MCF 10A (cell line): ENCODE data around the gene STIMATE. TPM values are rescaled to one million over a fixed set of nuclear protein-coding genes. Genes with fewer than 3 reads are reported as not detected.

Experiments
- BruUV-seq: library from RNA; stranded (reverse); fragments of 400-500 nt; replicated peaks from 2 replicates; lab custom pipeline; 2021; lab: Mats Ljungman, UMichigan
- CTCF ChIA-PET: fragments of 300-600 bp; sonication (Branson Sonifier 250); formaldehyde crosslinking; extraction: SDS; loops from one replicate; lab custom pipeline; 2021; ENCODE audit warnings: antibody characterized with exemption, inconsistent platforms; lab: Yijun Ruan, JAX
- POLR2A ChIA-PET: fragments of 300-600, 350-650 bp; sonication (Branson Sonifier 250); formaldehyde crosslinking; extraction: SDS; loops from one replicate; lab custom pipeline; 2020; ENCODE audit warnings: antibody characterized with exemption, inconsistent platforms; lab: Yijun Ruan, JAX
- DNase-seq: peaks from one replicate; pipeline ENCODE4 v3.0.0-alpha.2; 2018; ENCODE audit not compliant: unreplicated experiment
- H3K27ac Mint-ChIP-seq: one replicate; pipeline ENCODE4 v1.8.0; 2022; ENCODE audit warnings: mild to moderate bottlenecking, low read depth, mixed read lengths; ENCODE audit not compliant: unreplicated experiment
- H3K27me3 Mint-ChIP-seq: one replicate; pipeline ENCODE4 v1.8.0; 2022; ENCODE audit warnings: mixed read lengths; ENCODE audit not compliant: insufficient read depth, unreplicated experiment
- H3K36me3 Mint-ChIP-seq: one replicate; pipeline ENCODE4 v1.8.0; 2022; ENCODE audit warnings: mild to moderate bottlenecking, moderate library complexity, mixed read lengths; ENCODE audit not compliant: insufficient read depth, unreplicated experiment
- H3K4me1 Mint-ChIP-seq: one replicate; pipeline ENCODE4 v1.8.0; 2022; ENCODE audit warnings: mixed read lengths; ENCODE audit not compliant: insufficient read depth, unreplicated experiment
- H3K4me3 Mint-ChIP-seq: one replicate; pipeline ENCODE4 v1.8.0; 2022; ENCODE audit warnings: mild to moderate bottlenecking, moderate library complexity, mixed read lengths; ENCODE audit not compliant: unreplicated experiment
- H3K9me3 Mint-ChIP-seq: one replicate; pipeline ENCODE4 v1.8.0; 2022; ENCODE audit warnings: mixed read lengths; ENCODE audit not compliant: unreplicated experiment
- intact Hi-C: fragments of 100-400 bp; cut with micrococcal nuclease; formaldehyde crosslinking; loops from 2 replicates; pipeline ENCODE4 v1.14.1; 2022
- total RNA-seq: library from RNA; stranded (reverse); gene quantifications from 2 replicates; pipeline ENCODE4 v1.2.3, GENCODE V29; 2022
- TF ChIP-seq, protein P1 (sequence below): fragments of 200-600 bp; IDR thresholded peaks from one replicate; pipeline ENCODE4 v1.8.0; 2022; ENCODE audit warnings: antibody characterized with exemption, mild to moderate bottlenecking; ENCODE audit not compliant: unreplicated experiment

Gene STIMATE
- total RNA-seq, 1 experiment from 2014 or later = 12.0 TPM

DNA sequence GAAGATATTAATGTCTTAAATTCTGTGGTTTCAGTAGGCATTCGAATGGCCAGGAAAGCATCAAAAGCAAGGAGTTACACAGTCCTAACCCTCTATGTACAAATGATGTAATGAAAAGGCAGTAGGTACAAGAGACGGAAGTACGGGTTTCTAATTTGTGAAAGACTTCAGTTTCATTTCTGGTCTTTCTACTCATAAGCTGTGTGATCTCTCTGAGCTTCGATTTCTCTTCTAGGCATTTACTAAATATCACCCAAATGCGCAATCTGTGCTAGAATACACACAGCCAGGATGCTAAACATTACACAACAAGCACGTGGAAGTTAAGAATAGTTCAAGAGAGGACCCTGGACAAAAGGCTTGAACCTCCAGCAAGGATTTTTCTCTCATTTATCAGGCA lies 17.9 kb upstream of the STIMATE start:
- DNase-seq = no peak
- Mint-ChIP-seq H3K36me3 (peaks cover 51% of the 10 kb centered on the region), H3K27me3 (no peaks in the 10 kb centered on the region), H3K4me1 (no peaks in the 10 kb centered on the region), H3K4me3 (no peak overlapping the region), H3K9me3 (no peaks in the 10 kb centered on the region), H3K27ac (no peak overlapping the region)
- POLR2A ChIA-PET = interaction anchor here (1.0 kb wide), 1 partner anchor 13 kb away, joined by 3 read pairs; no protein-coding TSS in a partner anchor
- intact Hi-C loops = no loop called here
- TF ChIP-seq, protein P1, sequence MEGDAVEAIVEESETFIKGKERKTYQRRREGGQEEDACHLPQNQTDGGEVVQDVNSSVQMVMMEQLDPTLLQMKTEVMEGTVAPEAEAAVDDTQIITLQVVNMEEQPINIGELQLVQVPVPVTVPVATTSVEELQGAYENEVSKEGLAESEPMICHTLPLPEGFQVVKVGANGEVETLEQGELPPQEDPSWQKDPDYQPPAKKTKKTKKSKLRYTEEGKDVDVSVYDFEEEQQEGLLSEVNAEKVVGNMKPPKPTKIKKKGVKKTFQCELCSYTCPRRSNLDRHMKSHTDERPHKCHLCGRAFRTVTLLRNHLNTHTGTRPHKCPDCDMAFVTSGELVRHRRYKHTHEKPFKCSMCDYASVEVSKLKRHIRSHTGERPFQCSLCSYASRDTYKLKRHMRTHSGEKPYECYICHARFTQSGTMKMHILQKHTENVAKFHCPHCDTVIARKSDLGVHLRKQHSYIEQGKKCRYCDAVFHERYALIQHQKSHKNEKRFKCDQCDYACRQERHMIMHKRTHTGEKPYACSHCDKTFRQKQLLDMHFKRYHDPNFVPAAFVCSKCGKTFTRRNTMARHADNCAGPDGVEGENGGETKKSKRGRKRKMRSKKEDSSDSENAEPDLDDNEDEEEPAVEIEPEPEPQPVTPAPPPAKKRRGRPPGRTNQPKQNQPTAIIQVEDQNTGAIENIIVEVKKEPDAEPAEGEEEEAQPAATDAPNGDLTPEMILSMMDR = no peak
- CTCF ChIA-PET = interaction anchor here (0.6 to 1.5 kb wide), 6 partner anchors 12 to 445 kb away, joined by 3 to 6 read pairs (median 3); no protein-coding TSS in a partner anchor
- no TSS peak for BruUV-seq

DNA sequence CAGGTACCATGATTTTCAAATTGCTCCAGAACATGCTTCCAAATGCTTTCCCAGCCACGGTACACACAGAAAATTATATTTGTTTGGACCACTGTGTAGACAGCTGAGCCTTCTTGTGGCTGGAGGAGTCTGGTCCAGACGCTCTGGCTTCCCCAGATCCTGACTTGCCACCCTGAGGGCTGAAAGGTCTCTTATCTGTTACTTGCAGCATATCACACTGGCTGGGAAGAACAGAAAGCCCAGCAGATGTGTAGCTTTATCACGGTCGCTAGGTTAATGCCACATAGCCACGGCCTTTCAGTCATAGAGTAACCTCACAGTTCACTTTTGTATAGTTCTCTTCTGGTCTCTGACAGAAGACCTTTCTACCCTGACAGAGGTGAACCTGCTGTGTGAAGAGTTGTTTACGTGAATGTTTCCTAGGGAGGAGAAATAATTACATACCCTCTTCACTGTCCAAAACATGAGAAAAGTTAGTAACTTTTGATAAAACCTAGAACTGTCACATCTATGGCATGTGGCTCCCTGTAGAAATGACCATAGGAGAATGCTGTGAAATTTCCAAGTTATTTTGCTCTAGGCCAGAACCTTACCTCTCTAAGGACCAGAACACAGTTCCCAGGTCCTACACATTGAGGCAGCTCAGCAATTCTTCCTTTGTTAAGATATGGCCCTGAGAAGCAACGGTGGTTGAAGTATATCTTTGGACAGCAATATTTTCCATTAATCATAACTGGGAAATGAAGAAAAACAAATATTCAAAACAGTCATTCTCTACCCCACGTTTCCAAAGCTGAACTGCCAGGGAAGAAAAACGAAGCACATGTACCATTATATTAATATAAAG lies 15.8 kb upstream of the STIMATE start:
- Mint-ChIP-seq H3K27ac (no peak overlapping the region), H3K27me3 (no peaks in the 10 kb centered on the region), H3K4me3 (no peak overlapping the region), H3K4me1 (no peaks in the 10 kb centered on the region), H3K36me3 (peaks cover 54% of the 10 kb centered on the region), H3K9me3 (no peaks in the 10 kb centered on the region)
- intact Hi-C loops = no loop called here
- TF ChIP-seq, protein P1 = no peak
- CTCF ChIA-PET = interaction anchor here (0.5 to 1.1 kb wide), 4 partner anchors 21 to 78 kb away, joined by 3 to 6 read pairs (median 3); no protein-coding TSS in a partner anchor
- POLR2A ChIA-PET = no interaction called here
- no peak for DNase-seq
- no TSS peak for BruUV-seq

DNA sequence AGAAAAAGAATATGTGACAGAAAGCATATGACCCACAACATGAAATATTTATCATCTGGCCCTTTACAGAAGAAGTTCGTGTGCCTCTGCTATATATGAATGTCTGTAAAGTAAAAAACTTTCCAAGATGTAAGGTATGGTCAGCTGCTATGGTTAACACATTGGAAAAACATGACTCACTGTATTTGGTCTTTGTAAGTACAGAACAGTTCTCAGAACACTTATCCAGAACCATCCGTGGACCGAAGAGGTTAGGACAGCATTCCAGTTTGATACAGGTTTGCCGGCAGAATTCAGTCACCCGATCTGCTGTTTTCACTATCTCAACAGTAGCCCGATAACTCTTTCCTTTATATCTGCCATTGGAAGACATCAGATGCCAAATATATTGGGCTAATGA lies 13.5 kb upstream of the STIMATE start:
- Mint-ChIP-seq H3K4me1 (no peaks in the 10 kb centered on the region), H3K4me3 (no peak overlapping the region), H3K27me3 (no peaks in the 10 kb centered on the region), H3K9me3 (no peaks in the 10 kb centered on the region), H3K27ac (no peak overlapping the region), H3K36me3 (peaks cover 55% of the 10 kb centered on the region)
- CTCF ChIA-PET = interaction anchor here (0.8 kb wide), 1 partner anchor 32 kb away, joined by 3 read pairs; no protein-coding TSS in a partner anchor
- POLR2A ChIA-PET = interaction anchor here (0.7 kb wide), 1 partner anchor 165 kb away, joined by 3 read pairs; no protein-coding TSS in a partner anchor
- no peak for DNase-seq
- intact Hi-C loops = no loop called here
- BruUV-seq = no TSS peak
- TF ChIP-seq, protein P1 = no peak

DNA sequence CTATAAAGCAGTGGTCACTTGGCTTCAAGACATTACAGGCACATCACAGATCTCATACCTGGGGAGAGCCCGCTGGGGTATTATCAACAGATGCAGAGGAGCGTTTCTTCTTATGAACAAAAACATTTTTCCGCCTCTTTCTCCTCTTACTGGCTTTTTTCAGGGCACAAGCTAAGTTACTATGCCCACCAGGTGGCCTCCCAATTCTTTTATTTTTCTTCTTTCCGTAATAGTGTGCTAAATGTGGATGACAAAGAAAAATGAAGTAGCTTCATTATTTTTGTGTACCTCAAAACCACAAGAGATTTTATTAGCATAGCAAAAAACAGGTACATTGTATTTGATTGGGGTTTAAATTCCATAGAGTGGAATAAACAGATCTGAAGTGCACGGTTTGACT lies 10.1 kb upstream of the STIMATE start:
- DNase-seq = no peak
- intact Hi-C loops = no loop called here
- CTCF ChIA-PET = interaction anchor here (0.6 to 1.1 kb wide), 6 partner anchors 24 to 798 kb away, joined by 3 to 4 read pairs (median 3); no protein-coding TSS in a partner anchor
- POLR2A ChIA-PET = no interaction called here
- H3K9me3 Mint-ChIP-seq = no peaks in the 10 kb centered on the region
- no TSS peak for BruUV-seq
- peaks cover 48% of the 10 kb centered on the region for H3K36me3 Mint-ChIP-seq
- TF ChIP-seq, protein P1 = no peak
- H3K4me3 Mint-ChIP-seq = no peak overlapping the region
- H3K27me3 Mint-ChIP-seq = no peaks in the 10 kb centered on the region
- H3K4me1 Mint-ChIP-seq = no peaks in the 10 kb centered on the region
- H3K27ac Mint-ChIP-seq = no peak overlapping the region
